Neural cell (in vitro differentiated cells): ENCODE measurements around the gene SGCD. TPM values are rescaled to one million over a fixed set of nuclear protein-coding genes. Genes with fewer than 3 reads are reported as not detected.

Experiments
- H2AFZ ChIP-seq: fragments of 200-600, 300-800 bp; sonication (generic), shearing (Covaris generic); 2 replicates; pipeline ENCODE4 v1.6.0; 2014; ENCODE audit warnings: low read depth, mild to moderate bottlenecking, antibody characterized with exemption, low read length, moderate library complexity
- H3F3A ChIP-seq: fragments of 200-600 bp; shearing (Covaris generic); 2 replicates; pipeline ENCODE4 v1.6.1; 2016; ENCODE audit warnings: mild to moderate bottlenecking, moderate library complexity, mixed read lengths, antibody characterized with exemption, low read length; ENCODE audit not compliant: insufficient read depth, poor library complexity, severe bottlenecking
- H3K27ac ChIP-seq: fragments of 200-600, 300-800 bp; sonication (generic), shearing (Covaris generic); 2 replicates; pipeline ENCODE4 v1.5.1; 2014; ENCODE audit warnings: mild to moderate bottlenecking, low read length, moderate library complexity
- H3K27me3 ChIP-seq: fragments of 300-800, 200-600 bp; sonication (generic), shearing (Covaris generic); 2 replicates; pipeline ENCODE4 v1.6.0; 2014; ENCODE audit warnings: mild to moderate bottlenecking, low read depth, low read length, moderate library complexity; ENCODE audit not compliant: insufficient read depth
- H3K36me3 ChIP-seq: fragments of 300-800, 200-600 bp; sonication (generic), shearing (Covaris generic); 2 replicates; pipeline ENCODE4 v1.5.1; 2014; ENCODE audit warnings: mild to moderate bottlenecking, antibody characterized with exemption, low read length, moderate library complexity; ENCODE audit not compliant: insufficient read depth
- H3K4me2 ChIP-seq: fragments of 300-800, 200-600 bp; sonication (generic), shearing (Covaris generic); 2 replicates; pipeline ENCODE4 v1.6.0; 2014; ENCODE audit warnings: mild to moderate bottlenecking, low read length
- H3K4me3 ChIP-seq: fragments of 300-800, 200-600 bp; sonication (generic), shearing (Covaris generic); 2 replicates; pipeline ENCODE4 v1.5.1; 2014; ENCODE audit warnings: mild to moderate bottlenecking, low read length, moderate library complexity
- H3K79me2 ChIP-seq: fragments of 200-600 bp; shearing (Covaris generic); replicated peaks from 2 replicates; pipeline ENCODE4 v1.6.0; 2014; ENCODE audit warnings: mild to moderate bottlenecking, low read length, moderate library complexity; ENCODE audit not compliant: insufficient read depth
- H3K9ac ChIP-seq: fragments of 300-800, 200-600 bp; sonication (generic), shearing (Covaris generic); 2 replicates; pipeline ENCODE4 v1.6.1; 2016; ENCODE audit warnings: mild to moderate bottlenecking, low read length, mixed read lengths
- H3K9me2 ChIP-seq: fragments of 200-600 bp; shearing (Covaris generic); 2 replicates; pipeline ENCODE4 v1.6.1; 2016; ENCODE audit warnings: mild to moderate bottlenecking, low read length, mixed read lengths; ENCODE audit not compliant: insufficient read depth
- H3K9me3 ChIP-seq: fragments of 200-600, 300-800 bp; sonication (generic), shearing (Covaris generic); 2 replicates; pipeline ENCODE4 v1.6.1; 2016; ENCODE audit warnings: mild to moderate bottlenecking, mixed run types, low read length, moderate library complexity, mixed read lengths
- H4K20me1 ChIP-seq: fragments of 200-600 bp; shearing (Covaris generic); 2 replicates; pipeline ENCODE4 v1.6.1; 2016; ENCODE audit warnings: mild to moderate bottlenecking, mixed run types; ENCODE audit not compliant: insufficient read depth
- EP300 ChIP-seq: fragments of 450-650 bp; conservative IDR thresholded peaks from 2 replicates; pipeline ENCODE4 v1.6.1; 2014; ENCODE audit warnings: antibody characterized with exemption, mild to moderate bottlenecking, moderate library complexity; ENCODE audit not compliant: poor library complexity, severe bottlenecking
- EZH2 ChIP-seq: fragments of 200-600, 300-800 bp; shearing (Covaris generic), sonication (generic); IDR thresholded peaks from 2 replicates; pipeline ENCODE4 v1.6.1; 2014; ENCODE audit warnings: antibody characterized with exemption, low read length, borderline replicate concordance, mild to moderate bottlenecking; ENCODE audit not compliant: insufficient read depth, poor library complexity, severe bottlenecking
- MXI1 ChIP-seq: fragments of 450-650 bp; conservative IDR thresholded peaks from 2 replicates; pipeline ENCODE4 v1.6.1; 2014; ENCODE audit warnings: antibody characterized with exemption, mild to moderate bottlenecking; ENCODE audit not compliant: poor library complexity, severe bottlenecking
- POLR2AphosphoS5 ChIP-seq: IDR thresholded peaks from 2 replicates; pipeline ENCODE4 v1.6.1; 2012
- RAD21 ChIP-seq: fragments of 450-650 bp; conservative IDR thresholded peaks from 2 replicates; pipeline ENCODE4 v1.6.1; 2014; ENCODE audit warnings: antibody characterized with exemption, mild to moderate bottlenecking, moderate library complexity
- SMC3 ChIP-seq: fragments of 450-650 bp; conservative IDR thresholded peaks from 2 replicates; pipeline ENCODE4 v1.6.1; 2014; ENCODE audit warnings: antibody characterized with exemption, mild to moderate bottlenecking, moderate library complexity; ENCODE audit not compliant: poor library complexity
- TAF1 ChIP-seq: IDR thresholded peaks from 2 replicates; pipeline ENCODE4 v1.6.1; 2012; ENCODE audit warnings: low read depth
- polyA plus RNA-seq: library from polyadenylated mRNA; depleted of rRNA; stranded (reverse); fragments of >200 nt; gene quantifications from 2 replicates; pipeline ENCODE4 v1.2.3, GENCODE V29; 2014
- TF ChIP-seq, protein P1 (sequence below): fragments of 450-650 bp; IDR thresholded peaks from 2 replicates; pipeline ENCODE4 v1.5.1; 2014; ENCODE audit warnings: antibody characterized with exemption, mild to moderate bottlenecking, moderate library complexity; ENCODE audit not compliant: poor library complexity, severe bottlenecking
- TF ChIP-seq, protein P2 (sequence below): IDR thresholded peaks from 2 replicates; pipeline ENCODE4 v1.6.1; 2012; ENCODE audit warnings: borderline replicate concordance

SGCD gene
- polyA plus RNA-seq, 1 donor from 2014 or later: 3.4 TPM

DNA sequence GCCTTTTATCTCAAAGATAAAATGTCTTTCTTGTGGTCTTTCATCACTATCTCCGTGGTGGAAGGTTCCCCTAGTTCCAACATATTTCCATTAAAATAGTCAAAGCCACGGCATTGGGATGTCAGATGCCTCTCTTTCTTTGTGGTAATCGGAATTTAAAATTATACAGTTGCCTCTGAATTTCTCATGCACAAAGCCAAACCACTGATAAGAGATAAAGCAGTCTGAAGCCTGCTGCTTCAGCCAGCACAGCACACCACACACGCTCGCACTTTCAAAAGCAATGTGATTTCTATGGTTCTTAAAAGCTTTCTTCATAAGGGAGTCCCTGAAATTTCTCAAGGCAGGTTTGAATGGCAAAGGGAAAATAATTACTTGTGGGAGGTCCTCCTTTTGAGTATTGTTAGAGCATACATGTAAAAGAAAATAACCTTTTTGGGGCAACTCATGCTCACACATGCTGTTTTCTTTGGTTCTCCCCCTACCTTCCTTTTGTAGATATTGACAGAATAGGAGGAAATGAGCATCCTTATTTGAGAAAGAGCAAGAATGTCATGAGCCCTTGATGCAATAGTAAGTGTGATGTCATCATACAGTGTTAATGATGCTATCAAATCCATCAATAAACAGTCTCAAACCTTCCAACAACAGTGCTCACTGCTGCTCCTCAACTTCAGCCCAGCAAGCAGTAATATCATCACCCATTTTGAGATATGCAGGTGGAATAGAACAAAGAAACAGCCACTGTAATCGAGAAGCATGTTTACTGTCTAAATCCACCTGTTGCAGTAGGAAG, 437.4 kb downstream of the SGCD start:
- Histone ChIP-seq H2AFZ (no peak overlapping the region), H3K4me2 (no peak overlapping the region), H3K4me3 (no peak overlapping the region), H3K9ac (no peak overlapping the region), H3K79me2 (no peaks in the 10 kb centered on the region), H3K9me3 (no peaks in the 10 kb centered on the region), H3K9me2 (no peaks in the 10 kb centered on the region), H3K27me3 (no peaks in the 10 kb centered on the region), H3K27ac (no peak overlapping the region), H3F3A (no peaks in the 10 kb centered on the region), H3K36me3 (no peaks in the 10 kb centered on the region), H4K20me1 (no peaks in the 10 kb centered on the region)
- TF ChIP-seq EZH2 (no peak), RAD21 (no peak), TAF1 (no peak), SMC3 (no peak), POLR2AphosphoS5 (no peak), MXI1 (no peak), EP300 (no peak)
- TF ChIP-seq, protein P1, sequence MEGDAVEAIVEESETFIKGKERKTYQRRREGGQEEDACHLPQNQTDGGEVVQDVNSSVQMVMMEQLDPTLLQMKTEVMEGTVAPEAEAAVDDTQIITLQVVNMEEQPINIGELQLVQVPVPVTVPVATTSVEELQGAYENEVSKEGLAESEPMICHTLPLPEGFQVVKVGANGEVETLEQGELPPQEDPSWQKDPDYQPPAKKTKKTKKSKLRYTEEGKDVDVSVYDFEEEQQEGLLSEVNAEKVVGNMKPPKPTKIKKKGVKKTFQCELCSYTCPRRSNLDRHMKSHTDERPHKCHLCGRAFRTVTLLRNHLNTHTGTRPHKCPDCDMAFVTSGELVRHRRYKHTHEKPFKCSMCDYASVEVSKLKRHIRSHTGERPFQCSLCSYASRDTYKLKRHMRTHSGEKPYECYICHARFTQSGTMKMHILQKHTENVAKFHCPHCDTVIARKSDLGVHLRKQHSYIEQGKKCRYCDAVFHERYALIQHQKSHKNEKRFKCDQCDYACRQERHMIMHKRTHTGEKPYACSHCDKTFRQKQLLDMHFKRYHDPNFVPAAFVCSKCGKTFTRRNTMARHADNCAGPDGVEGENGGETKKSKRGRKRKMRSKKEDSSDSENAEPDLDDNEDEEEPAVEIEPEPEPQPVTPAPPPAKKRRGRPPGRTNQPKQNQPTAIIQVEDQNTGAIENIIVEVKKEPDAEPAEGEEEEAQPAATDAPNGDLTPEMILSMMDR: no peak
- TF ChIP-seq, protein P2, sequence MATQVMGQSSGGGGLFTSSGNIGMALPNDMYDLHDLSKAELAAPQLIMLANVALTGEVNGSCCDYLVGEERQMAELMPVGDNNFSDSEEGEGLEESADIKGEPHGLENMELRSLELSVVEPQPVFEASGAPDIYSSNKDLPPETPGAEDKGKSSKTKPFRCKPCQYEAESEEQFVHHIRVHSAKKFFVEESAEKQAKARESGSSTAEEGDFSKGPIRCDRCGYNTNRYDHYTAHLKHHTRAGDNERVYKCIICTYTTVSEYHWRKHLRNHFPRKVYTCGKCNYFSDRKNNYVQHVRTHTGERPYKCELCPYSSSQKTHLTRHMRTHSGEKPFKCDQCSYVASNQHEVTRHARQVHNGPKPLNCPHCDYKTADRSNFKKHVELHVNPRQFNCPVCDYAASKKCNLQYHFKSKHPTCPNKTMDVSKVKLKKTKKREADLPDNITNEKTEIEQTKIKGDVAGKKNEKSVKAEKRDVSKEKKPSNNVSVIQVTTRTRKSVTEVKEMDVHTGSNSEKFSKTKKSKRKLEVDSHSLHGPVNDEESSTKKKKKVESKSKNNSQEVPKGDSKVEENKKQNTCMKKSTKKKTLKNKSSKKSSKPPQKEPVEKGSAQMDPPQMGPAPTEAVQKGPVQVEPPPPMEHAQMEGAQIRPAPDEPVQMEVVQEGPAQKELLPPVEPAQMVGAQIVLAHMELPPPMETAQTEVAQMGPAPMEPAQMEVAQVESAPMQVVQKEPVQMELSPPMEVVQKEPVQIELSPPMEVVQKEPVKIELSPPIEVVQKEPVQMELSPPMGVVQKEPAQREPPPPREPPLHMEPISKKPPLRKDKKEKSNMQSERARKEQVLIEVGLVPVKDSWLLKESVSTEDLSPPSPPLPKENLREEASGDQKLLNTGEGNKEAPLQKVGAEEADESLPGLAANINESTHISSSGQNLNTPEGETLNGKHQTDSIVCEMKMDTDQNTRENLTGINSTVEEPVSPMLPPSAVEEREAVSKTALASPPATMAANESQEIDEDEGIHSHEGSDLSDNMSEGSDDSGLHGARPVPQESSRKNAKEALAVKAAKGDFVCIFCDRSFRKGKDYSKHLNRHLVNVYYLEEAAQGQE: no peak

DNA sequence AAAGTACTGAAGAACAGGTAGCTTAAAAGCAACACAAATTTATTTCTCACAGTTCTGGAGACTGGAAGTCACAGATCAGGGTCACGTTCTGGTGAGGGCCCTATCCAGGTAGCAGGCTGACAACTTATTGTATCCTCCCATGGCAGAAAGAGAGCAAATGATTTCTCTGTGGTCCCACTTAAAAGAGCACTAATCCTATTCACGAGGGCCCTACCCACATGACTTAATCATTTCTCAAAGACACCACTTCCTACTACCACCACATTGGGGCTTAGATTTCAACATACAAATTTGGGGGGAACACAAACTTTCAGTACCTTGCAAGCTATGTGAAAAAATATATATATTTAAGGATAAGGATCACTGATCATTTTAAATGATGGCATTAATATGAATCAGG, 447.3 kb downstream of the SGCD start:
- Histone ChIP-seq H3K9me3 (no peaks in the 10 kb centered on the region), H3K4me3 (no peak overlapping the region), H3K4me2 (no peak overlapping the region), H3K9ac (no peak overlapping the region), H3K36me3 (no peaks in the 10 kb centered on the region), H3F3A (no peaks in the 10 kb centered on the region), H4K20me1 (no peaks in the 10 kb centered on the region), H3K27ac (no peak overlapping the region), H3K79me2 (no peaks in the 10 kb centered on the region), H3K9me2 (no peaks in the 10 kb centered on the region), H2AFZ (no peak overlapping the region), H3K27me3 (no peaks in the 10 kb centered on the region)
- TF ChIP-seq EZH2 (no peak), SMC3 (no peak), RAD21 (no peak), POLR2AphosphoS5 (no peak), MXI1 (no peak), TAF1 (no peak), EP300 (no peak)
- TF ChIP-seq, protein P1: no peak
- TF ChIP-seq, protein P2: no peak
